NCI-H748 (cell line): ENCODE measurements around the gene ADO.
A peak's percentile ranks its signal among the peaks of the same experiment; 100 is the strongest.

Experiments used
- DNase-seq: peaks from one replicate; lab custom pipeline; 2025; ENCODE audit not compliant: unreplicated experiment; lab: John Stamatoyannopoulos, UW

ADO gene

GRCh38 chr10:62817121-62817765 is 12.7 kb downstream of the ADO start:
- peak; percentile 46 for DNase-seq

GRCh38 chr10:62817766-62818425 is 13.4 kb downstream of the ADO start:
- peak; percentile 81 for DNase-seq

- DNase-seq: peak; percentile 52
Measured at GRCh38 chr10:62818426-62819011, 14.0 kb downstream of the ADO start.

- peak; percentile 56 for DNase-seq
Measured at GRCh38 chr10:62819141-62819920, 14.8 kb downstream of the ADO start.

GRCh38 chr10:62820586-62820985 is 16.1 kb downstream of the ADO start:
- no peak for DNase-seq

GRCh38 chr10:62826273-62826672 is 21.8 kb downstream of the ADO start:
- DNase-seq: no peak

- no peak for DNase-seq
Measured at GRCh38 chr10:62829622-62830021, 25.1 kb downstream of the ADO start.

GRCh38 chr10:62830679-62831078 is 26.2 kb downstream of the ADO start:
- DNase-seq: no peak

GRCh38 chr10:62831346-62831745 is 26.8 kb downstream of the ADO start:
- DNase-seq: no peak

- DNase-seq: no peak
Measured at GRCh38 chr10:62839590-62839989, 35.1 kb downstream of the ADO start.

GRCh38 chr10:62842983-62843382 is 38.5 kb downstream of the ADO start:
- no peak for DNase-seq

GRCh38 chr10:62843600-62843999 is 39.1 kb downstream of the ADO start:
- peak; percentile 17 for DNase-seq

- no peak for DNase-seq
Measured at GRCh38 chr10:62844280-62845011, 39.9 kb downstream of the ADO start.

GRCh38 chr10:62847433-62847832 is 42.9 kb downstream of the ADO start:
- DNase-seq: no peak

- DNase-seq: no peak
Measured at GRCh38 chr10:62850646-62851045, 46.1 kb downstream of the ADO start.

GRCh38 chr10:62851442-62851841 is 46.9 kb downstream of the ADO start:
- DNase-seq: peak; percentile 9

- no peak for DNase-seq
Measured at GRCh38 chr10:62852961-62853702, 48.6 kb downstream of the ADO start.

- DNase-seq: no peak
Measured at GRCh38 chr10:62853710-62854109, 49.2 kb downstream of the ADO start.

- DNase-seq: no peak
Measured at GRCh38 chr10:62856021-62856420, 51.5 kb downstream of the ADO start.
